Stimulated activated CD8-positive, alpha-beta memory T cell treated with anti-CD3 and anti-CD28 coated beads, Interleukin-4, amount 100 ng/mL, for 48 hours (primary cell): Measurements from ENCODE around the gene SYT2.
"Not testable (repeated sequence)": the region's sequence is repeated elsewhere in the genome, so short reads cannot be mapped to it uniquely, and the experiment has no call there.

ENCODE experiments used
- DNase-seq: peaks from one replicate; pipeline ENCODE4 v3.0.0-alpha.2; 2020

SYT2 gene

DNA sequence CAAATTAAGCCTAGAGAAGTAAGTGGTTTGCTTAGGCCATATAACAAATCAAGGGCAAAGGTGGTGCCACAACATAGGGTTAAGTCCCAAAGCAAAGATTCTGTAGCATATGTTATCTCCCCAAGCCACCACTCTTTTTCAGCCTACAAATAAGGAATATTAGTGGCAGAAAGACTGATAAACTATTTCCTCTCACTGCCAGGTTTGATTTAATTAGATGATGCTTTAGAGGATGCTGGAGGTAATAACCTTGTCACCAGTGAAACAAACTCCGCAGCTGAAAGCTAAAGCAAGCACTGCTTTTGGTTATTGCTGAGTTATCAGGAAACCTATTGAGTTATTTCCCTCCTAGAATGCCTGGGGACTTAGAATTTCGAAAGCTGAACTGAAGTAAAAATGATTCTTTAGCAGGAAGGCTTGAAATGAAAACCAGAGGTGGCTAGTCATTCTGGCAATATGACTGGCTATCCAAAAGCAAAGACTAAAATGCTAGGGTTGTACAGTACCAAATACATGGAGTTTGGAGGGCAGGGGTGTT, 145.2 kb downstream of the SYT2 start:
- no peak for DNase-seq

DNA sequence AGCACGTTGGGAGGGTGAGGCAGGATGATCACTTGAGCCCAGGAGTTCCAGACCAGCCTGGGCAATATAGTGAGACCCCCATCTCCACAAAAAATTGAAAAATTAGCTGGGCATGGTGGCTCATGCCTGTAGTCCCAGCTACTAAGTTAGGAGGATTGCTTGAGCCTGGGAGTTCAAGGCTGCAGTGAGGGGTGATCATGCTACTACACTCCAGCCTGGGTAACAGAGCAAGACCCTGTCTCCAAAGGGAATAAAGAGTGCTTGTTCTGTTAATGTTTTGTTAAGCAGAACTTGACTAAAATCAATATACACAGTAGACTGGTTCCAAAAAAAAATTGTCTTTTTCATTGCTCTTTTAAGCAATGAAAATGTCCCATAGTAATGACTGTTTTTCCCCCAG, 146.4 kb downstream of the SYT2 start:
- DNase-seq, result no peak

DNA sequence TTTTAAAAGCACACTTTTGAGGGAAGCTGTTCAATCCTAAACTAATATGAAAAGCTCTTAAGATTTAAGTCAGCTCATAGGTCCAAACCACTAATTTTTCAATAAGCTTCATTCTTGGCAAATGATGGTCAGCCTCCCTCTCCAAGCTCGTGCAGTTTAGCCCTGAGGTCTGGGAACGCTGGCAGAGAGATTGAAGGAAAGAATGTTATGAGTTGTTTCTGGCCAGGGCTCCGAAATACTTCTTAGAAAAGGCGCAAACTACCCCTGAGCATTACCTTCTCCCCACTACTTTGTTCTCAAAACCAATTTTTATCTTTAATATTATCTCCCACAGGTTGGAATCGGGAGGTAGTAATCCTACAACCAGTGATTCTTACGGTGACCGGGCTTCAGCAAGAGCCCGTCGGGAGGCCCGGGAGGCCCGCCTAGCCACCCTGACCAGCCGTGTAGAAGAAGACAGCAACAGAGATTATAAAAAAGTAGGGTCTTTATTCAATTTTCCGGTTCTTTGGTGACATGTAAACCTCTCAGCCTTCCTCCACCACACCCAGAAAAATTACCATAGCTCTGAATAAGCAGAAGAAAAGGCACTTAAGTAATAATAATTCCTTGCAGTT, 147.7 kb downstream of the SYT2 start:
- DNase-seq, result no peak

DNA sequence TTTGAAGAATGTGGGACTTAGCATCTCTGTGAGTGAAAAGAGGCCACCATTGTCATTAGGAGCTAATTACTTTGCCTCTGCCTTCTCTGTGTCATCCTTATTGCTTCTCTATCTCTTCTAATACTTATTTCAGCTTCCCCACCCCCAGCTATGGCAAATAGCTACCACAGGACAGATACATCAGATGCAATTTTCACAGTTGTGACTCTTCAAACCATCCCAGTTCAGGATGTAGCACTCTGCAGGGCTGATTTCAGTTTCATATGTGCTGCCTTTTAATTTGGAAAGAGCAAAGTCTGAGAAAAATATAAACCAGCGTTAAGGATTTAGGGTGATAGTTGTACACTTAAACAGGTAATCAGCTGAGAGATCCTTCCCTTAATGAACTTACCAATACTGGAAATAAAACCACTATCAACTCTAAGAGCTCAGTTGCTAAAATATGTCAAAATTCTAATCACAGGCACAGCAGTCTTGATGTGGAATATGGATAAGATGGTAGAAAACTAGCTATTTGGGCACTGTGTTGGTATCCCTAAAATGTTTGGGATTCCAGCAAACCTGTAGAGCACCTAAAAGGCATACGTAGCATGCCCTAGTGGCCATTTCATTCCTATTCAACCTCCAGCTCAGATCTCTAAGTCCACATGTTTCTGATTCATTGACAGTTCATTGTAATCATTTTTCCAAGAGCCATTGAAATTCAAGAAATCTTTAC, 148.4 kb downstream of the SYT2 start:
- no peak for DNase-seq

DNA sequence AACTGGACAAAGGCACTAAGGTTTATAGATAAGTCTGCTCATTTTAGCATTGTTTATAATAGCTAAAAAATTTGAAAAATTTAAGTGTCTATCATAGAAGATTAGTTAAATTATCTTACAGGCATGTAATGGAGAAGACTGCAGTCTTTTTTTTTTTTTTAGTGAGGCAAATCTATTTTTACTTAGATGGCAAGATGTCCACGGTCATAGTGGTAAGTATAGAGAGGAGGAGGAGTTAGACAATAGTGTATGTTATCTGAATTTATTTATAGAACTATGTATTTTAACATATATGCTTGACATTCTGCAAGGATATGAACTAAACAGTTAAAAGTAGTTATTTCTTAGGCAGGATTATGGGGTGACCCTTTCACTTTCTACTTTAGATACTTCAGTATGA, 149.0 kb downstream of the SYT2 start:
- DNase-seq, result no peak

DNA sequence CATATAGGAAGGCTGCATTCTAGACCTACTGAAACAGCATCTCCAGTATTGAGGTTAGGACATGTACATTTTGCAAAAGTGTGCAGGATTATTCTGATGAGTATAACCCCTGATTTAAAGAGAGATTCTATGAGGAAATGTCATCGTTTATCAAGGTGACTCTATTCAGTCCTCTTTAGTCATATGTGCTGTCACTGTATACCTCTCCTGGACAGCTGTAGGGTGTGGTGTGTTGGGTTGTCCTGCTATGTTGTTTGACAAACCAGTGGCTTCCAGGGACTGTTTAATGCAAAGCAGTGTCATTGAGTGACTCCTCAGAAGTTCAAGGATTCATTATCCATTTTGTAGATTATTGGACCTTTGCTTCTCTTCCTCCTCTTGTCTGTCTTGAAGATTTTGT, 152.6 kb downstream of the SYT2 start:
- DNase-seq, result not testable (repeated sequence)

DNA sequence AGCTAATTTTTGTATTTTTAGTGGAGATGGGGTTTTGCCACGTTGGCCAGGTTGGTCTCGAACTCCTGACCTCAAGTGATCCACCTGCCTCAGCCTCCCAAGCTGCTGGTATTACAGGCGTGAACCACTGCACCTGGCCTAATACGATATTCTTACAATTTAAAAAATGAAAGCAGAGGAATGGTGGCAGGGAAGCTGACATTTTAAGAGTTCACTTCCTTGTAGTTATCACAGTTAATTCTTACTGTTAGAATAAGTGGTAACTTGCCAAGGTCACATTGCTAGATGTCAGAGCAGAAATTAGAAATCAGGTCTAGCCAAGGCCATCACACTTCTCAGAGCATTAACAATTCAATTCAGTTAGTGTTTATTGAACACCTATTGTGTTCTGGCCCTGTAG, 154.2 kb downstream of the SYT2 start:
- not testable (repeated sequence) for DNase-seq

DNA sequence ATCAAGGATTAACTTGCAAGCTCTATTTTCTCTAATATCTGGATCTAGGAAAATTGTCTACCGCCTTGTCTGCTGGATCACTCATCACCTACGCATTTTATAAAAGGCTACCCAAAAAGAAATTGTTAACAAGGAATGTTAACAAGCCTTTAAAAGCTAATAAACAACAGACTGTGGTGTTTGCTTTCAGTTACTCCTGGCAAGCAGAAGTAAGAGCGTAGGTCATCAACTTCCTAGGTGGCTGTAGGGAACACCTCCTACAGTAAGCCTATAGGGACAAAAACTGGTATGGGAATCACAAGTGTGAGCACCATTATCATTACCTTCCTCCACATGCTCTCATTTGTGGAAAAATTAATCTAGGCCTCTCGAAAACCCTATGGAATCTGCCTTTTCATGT, 155.6 kb downstream of the SYT2 start:
- not testable (repeated sequence) for DNase-seq

DNA sequence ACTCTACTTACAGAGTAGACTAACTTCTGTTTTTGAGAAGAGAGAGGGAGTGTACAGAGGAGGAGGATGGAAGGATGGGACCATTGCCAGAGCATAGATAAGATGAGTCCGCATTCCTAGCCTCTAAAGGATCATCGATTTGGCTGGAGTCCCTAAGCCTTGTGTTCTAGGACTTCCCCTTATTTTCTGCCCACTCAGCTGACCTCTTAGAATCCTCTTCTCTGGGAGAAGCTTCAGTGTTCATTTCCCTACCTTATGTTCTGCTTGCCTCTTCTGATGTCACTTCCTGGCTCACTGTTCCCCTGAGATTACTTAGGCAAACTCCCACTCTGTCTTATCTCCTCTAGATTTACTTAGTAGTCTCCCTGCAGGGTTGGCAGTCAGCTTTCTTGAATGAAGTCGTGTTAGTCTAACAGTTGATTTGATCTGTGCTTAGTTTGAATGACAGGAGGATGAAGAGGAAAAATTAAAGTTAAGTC, 156.7 kb downstream of the SYT2 start:
- DNase-seq, result no peak

DNA sequence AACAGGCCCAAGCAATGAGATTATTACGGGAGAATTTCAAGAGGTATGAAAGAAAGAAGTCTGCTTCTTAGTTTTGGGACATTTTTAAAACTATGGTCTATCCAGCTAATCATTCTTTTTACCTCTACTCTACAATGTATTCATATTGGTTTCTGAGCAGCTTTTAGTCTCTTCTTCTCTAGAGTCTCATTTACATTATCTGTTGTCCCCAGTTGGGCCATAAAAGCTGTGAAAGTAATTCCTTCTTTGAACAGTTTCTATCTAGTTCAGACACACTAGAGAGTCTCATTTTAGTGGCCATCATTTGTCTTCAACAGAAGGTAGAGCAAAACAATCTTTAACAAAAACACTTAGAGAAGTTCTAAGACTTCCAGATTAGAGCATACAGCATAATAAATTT, 157.2 kb downstream of the SYT2 start:
- DNase-seq, result not testable (repeated sequence)

DNA sequence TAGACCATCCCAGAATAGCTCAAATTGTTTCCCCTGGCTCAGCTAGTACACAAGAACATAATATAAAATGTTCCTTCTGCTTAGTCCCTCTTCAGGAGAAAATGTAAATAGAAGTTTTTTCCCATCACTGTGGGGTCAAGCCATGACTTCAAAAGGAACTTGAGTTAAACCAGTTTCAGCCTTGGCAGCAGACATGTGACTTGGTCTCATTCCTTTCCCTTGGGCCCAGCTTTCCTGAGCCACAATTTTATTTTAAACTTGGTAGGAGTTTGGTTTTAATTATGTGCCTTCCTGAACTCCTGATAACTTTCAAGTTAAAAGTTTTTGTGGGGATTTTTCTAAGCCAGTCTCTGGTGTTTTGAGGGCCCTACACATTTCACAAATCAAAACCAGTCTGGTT, 157.6 kb downstream of the SYT2 start:
- DNase-seq, result not testable (repeated sequence)

DNA sequence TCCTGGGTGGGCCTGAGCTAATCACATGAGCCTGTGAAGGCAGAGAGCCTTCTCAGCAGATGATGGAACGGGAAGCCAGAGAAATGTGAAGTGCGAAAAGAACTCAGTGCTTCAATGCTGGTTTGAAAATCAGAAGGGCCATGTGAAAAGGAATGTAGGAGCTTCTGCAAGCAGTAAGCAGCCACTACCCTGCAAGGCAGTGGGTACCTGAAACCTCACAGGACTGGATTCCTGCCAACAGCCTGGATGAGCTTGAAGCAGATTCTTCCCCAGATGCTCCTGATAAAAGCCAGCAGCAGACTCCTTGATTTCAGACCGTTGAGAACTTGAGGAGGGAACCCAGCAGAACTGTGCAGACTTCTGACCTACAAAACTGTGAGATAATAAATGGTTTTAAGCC, 158.6 kb downstream of the SYT2 start:
- no peak for DNase-seq

DNA sequence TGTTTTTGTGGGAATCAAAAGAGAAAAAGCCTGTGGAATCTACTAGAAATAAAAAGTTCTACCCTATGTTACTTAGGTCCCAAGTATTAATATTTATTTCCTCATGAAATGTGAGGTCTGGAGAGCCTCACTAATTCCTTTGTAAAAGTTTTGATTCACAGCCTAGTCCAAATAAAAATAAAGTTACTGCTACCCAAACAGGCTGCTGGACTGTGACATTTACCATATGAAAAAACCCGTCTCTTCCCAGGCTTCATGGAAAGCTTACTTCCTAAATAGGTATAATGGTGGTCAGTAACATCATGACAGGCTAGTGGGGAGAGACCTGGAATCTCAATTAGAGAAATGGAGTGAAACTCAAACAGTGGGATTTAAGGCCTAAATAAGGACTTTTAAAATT, 160.2 kb downstream of the SYT2 start:
- DNase-seq, result not testable (repeated sequence)

DNA sequence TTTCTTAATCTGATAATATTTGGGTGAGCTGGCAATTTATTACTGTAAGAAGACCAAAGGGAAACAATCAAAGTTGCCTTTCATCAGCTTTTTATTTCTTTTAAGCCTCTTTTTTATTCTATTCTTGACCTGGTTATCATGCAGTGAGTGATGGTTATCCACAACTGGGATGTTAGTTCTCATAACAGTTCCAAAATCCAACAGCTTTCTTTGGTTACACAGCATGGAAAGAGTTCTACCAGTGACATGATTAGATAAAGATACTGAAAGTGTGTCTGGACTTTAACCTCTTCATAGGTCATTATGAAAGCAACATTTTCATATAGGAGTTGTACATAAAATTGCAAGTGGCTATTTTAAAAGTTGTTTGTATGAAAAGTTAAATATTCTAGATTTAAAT, 163.0 kb downstream of the SYT2 start:
- no peak for DNase-seq

DNA sequence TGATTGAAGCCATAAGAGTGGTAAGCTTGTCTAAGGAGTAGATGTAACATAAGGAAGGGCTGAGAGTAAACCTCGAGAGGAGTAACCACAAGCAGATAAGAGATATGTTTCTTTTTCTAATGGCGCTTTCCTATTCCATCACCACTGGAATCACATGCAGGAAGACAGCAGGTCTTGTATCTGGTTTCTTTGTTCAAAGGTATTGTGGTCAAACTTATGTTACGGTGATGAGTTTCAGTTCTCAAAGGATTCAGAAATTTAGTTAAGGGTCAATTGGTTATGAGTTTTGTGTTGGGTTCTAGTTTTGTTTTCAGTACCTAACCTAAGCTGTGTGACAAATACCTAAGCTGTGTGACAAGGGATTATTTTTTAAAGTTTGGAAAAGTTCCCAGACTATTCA, 163.5 kb downstream of the SYT2 start:
- not testable (repeated sequence) for DNase-seq

DNA sequence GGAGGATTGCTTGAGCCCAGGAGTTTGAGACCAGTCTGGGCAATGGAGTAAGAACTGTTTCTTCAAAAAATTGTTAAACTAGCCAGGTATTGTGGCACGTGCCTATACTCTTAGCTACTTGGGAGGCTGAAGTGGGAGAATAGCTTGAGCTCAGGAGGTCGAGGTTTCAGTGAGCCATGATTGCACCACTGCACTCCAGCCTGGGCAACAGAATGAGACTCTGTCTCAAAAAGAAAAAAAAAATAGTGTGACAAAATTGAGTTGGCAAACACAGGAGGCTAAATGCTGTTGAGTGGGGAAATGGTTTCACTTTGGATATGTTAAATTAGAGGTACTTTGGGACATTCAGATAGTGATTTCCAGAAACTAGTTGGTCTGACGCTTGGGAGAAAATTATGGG, 163.9 kb downstream of the SYT2 start:
- DNase-seq, result not testable (repeated sequence)

DNA sequence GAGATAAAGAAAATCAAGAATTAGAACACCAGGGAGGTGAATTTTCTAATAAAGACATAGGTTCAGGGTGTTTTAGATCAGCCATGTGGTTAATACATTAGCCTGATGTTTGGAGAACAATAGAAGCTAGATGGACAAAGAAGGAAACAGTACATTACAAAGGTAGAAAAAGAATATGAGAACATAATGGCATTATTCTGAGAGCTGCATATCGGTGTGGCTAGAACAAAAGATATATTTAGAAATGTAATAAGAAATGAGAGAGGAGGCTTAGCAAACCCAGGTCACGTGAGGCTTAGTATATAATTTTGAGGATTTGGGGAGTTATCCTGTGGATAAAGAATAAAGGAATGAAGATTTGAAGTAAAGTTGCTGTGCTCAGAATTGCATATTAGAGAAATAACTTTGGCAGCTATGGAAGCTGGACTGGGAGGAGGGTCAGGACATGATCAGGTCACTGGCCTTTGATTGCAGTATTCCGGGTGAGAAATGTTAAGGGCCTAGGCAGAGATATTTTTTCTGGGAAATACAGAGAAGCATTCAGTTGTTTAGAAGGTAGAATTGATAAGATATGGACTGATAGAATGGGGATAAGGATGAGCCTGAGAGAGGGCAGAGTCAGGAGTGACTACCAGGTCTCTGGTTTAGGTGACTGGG, 164.5 kb downstream of the SYT2 start:
- not testable (repeated sequence) for DNase-seq

DNA sequence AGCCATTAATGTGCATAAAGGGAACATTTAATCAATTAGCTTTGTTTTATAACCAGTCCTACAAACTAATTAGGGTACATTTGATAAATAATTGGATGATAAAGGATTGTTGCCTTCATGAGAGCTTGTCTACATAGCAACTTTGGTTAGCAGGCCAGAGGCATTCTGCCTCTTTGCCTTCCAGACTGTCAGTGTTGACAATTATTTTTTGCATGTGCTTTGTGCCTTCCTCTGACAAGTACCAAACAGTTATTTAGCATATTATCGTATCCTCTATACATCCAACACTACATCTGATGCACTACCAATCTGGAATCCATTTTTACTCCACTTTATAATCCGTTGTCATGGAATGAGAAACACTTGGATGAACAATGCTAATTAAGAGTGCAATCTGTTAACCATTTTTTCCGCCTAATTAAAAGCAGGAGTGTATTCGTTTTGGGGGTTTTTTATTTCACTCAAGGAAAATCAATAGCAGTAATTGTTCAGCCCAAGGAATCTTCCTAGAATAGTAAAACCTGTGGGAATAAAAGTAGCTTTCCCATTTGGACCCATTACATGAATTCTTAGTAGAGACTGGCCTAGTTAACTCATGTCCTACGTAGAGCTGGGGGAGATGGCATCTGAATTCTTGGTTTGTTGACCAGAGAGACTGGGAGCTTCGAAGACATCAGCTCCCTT, 165.3 kb downstream of the SYT2 start:
- not testable (repeated sequence) for DNase-seq

DNA sequence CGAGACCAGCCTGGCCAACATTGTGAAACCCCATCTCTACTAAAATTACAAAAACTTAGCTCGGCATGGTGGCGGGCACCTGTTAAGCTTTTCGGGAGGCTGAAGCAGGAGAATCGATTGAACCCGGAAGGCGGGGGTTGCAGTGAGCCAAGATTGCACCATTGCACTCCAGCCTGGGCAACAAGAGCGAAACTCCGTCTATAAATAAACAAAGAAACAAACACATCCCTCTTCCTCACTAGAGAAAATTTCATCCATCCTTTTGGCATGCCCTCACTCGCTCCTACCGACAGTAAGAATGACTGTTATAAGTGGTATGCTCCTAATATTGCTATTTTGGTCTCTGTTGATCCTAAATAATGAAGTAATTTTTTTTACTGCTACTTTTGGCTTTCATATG, 166.7 kb downstream of the SYT2 start:
- DNase-seq, result not testable (repeated sequence)

DNA sequence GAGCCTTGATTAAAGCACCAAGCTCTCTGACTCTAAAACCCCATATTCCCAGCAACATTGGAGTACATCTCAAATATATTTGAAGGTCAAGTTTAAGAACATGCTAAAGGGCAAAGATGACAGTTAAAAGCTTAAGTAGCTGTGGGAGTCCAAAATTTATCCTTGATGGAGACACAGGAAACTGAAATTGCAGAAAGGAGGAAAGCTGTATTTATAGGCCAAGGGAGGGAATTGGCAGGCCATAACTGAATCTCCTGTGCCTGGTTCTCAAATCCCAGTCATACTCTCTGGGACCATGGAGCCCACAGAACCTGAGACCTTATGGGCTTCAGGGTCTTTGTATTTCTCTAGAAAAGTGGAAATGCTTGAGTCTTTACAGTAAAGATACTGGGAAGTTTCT, 167.8 kb downstream of the SYT2 start:
- DNase-seq, result not testable (repeated sequence)

DNA sequence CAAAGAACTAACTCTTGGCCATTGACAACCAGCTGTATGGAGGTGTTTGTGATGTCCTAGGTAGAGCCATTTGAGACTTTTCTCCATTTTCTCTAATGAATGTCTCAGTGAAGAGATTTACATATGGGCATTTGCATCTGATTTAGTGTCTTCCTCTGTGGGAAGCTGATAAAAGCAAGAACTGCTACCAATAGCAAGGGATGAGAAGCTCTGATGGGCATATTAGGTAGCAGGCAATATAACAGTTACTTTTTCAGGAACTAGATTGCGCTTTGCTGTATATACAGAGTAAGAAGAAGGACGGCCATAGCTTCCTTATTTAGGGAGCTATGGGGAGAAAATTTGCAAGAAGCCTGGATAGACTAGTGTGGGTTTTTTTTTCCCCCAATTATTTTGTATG, 169.4 kb downstream of the SYT2 start:
- not testable (repeated sequence) for DNase-seq
